Epithelial cell of proximal tubule (primary cell): ENCODE data around the gene KCNG1. TPM values are rescaled to one million over a fixed set of nuclear protein-coding genes. Genes with fewer than 3 reads are reported as not detected.
"Not testable (repeated sequence)": the region's sequence is repeated elsewhere in the genome, so short reads cannot be mapped to it uniquely, and the experiment has no call there.

Experiments used
- DNase-seq: peaks from one replicate; pipeline ENCODE4 v3.0.0-alpha.2; 2011; ENCODE audit warnings: low read depth
- H3K4me3 ChIP-seq: 2 replicates; pipeline ENCODE4 v1.5.1; 2011; ENCODE audit warnings: low read depth, mild to moderate bottlenecking, low read length
- CTCF ChIP-seq: conservative IDR thresholded peaks from 2 replicates; pipeline ENCODE4 v1.5.1; 2012; ENCODE audit warnings: low read depth, mild to moderate bottlenecking, low read length
- total RNA-seq: library from RNA; depleted of rRNA; stranded (reverse); fragments of >200 nt; gene quantifications from 2 replicates; pipeline ENCODE4 v1.2.3, GENCODE V29; 2015

Gene KCNG1
- total RNA-seq, 1 donor from 2014 or later = 10.5 TPM

GRCh38 chr20:50987493-50988210 lies 35.3 kb downstream of the KCNG1 start:
- DNase-seq = no peak
- peak; percentile 87 for TF ChIP-seq CTCF
- no peak overlapping the region for H3K4me3 ChIP-seq

DNA sequence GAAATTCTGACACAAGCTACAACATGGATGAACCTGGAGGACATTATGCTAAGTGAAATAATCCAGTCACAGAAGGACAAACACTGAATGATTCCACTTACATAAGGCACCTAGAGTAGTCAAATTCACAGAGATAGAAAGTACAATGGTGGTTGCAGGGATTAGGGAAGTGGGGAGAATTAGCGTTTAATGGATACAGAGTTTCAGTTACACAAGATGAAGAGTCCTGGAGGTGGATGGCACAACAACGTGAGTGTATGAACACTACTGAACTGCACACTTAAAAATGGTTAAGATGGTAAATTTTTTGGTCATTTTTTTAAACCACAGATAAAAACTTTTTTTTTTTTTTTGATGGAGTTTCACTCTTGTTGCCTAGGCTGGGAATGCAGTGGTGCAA lies 39.6 kb downstream of the KCNG1 start:
- TF ChIP-seq CTCF = no peak
- no peak overlapping the region for H3K4me3 ChIP-seq
- DNase-seq = no peak

DNA sequence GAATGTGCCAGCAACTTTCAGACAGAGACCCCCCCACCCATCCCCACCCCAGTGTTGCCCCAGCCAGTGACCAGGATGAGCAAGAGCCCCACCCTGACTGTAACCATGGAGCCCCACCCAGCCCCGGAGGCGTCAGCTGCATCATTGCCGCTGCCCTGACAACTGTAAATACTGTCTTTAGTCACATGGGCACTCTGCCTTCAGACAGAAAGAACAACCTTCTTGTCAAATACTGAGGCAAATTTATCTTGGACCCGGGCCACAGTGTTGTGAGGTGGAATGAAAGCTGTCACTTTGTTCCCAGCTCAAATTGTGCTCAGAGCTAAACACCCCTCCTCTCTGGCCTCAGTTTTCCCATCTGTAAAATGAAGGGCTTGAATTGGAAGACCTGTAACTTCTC lies 40.5 kb downstream of the KCNG1 start:
- no peak for TF ChIP-seq CTCF
- H3K4me3 ChIP-seq = no peak overlapping the region
- no peak for DNase-seq

- no peak for TF ChIP-seq CTCF
- H3K4me3 ChIP-seq = no peak overlapping the region
- no peak for DNase-seq
Observed at GRCh38 chr20:50981714-50982048, 41.2 kb downstream of the KCNG1 start.

GRCh38 chr20:50980851-50981713 lies 41.8 kb downstream of the KCNG1 start:
- DNase-seq = no peak
- no peak overlapping the region for H3K4me3 ChIP-seq
- TF ChIP-seq CTCF = peak; percentile 79

DNA sequence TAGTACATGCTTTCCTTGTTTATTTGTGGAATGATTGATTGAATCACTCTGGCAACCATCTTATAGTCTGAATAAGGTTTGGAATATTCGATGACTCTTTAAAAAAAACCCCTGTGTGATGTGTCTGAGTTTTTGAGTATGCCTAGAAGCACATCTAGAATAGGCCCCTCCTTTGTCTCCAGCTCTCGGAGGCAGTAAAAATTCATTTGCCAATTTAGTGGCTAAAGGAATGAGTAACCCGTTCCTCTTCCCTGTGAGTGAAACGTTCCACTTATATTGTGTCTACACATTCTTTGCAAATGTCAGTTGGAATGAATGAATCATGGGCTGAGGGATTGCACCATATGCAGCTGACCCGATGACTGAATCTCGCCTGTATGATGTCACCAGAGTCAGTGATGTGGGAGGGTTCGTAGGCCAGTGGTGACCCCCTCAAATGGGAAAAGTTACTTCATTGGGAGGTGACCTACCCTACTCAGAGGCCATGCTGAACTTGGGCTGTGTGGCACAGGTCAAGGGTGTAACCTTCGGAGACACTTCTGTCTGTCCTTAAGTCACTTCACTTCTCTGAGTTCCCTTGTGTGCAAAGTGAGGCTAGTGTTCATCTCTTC lies 42.7 kb downstream of the KCNG1 start:
- DNase-seq = peak; percentile 97
- TF ChIP-seq CTCF = no peak
- H3K4me3 ChIP-seq = no peak overlapping the region

DNA sequence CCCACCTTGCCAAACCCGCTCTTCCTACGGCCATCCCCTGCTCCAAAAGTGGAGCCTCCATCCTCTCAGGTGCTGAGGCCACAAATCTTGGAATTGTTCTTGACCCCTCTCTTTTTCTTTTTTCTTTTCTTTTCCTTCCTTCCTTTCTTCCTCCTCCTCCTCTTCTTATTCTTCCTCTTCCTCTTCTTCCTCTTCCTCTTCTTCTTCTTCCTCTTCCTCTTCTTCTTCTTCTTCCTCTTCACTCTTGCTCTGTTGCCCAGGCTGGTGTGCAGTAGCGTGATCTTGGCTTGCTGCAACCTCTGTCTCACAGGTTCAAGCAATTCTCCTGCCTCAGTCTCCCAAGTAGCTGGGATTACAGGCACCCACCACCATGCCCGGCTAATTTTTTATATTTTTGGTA lies 44.4 kb downstream of the KCNG1 start:
- DNase-seq, H3K4me3 ChIP-seq: not testable (repeated sequence)
